ENCODE data around the gene SKA2. TPM values are rescaled to one million over a fixed set of nuclear protein-coding genes. Genes with fewer than 3 reads are reported as not detected.

SKA2 gene
- total RNA-seq, 2 donors from 2014 or later = 62.7 to 71.8 TPM

DNA sequence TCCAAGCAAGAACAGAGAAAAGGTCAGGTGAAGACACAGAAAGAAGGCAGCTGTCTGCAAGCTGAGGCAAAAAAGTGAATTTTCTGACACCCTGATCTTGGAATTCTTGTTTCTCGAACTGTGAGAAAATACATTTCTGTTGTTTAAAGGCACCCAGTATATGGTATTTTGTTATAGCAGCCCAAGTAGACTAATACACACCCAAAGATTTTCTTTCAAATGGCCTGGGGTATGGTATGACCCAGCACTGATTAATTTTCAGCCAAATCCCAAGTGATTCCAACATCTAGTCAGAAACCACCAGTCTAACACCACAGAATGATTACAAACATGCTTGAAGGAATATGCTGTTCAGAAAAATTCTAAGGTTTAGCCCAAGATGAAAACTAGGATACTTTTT is 85.1 kb downstream of the SKA2 start:
- peaks cover 0 to 9% of the 10 kb centered on the region in 2 donors for H3K36me3 Mint-ChIP-seq (ENCODE audit: insufficient read depth in 2 of 2)
- H3K4me1 Mint-ChIP-seq (ENCODE audit: low read depth) = no peaks in the 10 kb centered on the region
- no peaks in the 10 kb centered on the region for H3K9me3 Mint-ChIP-seq
- H3K27ac Mint-ChIP-seq = no peak overlapping the region
- H3K27me3 Mint-ChIP-seq (ENCODE audit: low read depth) = no peaks in the 10 kb centered on the region
- no peak for ATAC-seq (replicated peaks in 1 of 2)
- DNase-seq = no peak
- no peak overlapping the region for H3K4me3 Mint-ChIP-seq

DNA sequence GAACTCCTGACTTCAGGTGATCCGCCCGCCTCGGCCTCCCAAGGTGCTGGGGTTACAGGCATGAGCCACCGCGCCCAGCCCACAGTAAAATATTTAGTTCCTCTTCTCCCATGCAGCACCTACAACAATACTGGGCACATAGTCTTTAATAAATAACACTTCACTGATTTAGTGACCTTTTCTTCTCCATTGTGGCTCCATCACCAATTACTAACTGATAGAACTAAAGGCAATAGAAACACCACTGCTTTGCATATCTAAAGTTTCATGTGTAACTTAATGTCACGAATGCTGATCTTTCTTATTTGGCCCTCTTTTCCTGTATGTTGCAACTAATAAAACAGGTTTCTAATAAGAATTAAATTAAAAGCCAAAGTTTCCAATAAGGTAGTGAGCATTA is 87.2 kb downstream of the SKA2 start:
- ATAC-seq (replicated peaks in 1 of 2) (no peak), DNase-seq (no peak)
- H3K9me3 Mint-ChIP-seq = no peaks in the 10 kb centered on the region
- H3K36me3 Mint-ChIP-seq (ENCODE audit: insufficient read depth in 2 of 2) = peaks cover 0 to 9% of the 10 kb centered on the region in 2 donors
- peak overlapping the region; percentile 8 for H3K27ac Mint-ChIP-seq
- H3K27me3 Mint-ChIP-seq (ENCODE audit: low read depth) = no peaks in the 10 kb centered on the region
- no peak overlapping the region for H3K4me3 Mint-ChIP-seq
- peaks cover 2% of the 10 kb centered on the region for H3K4me1 Mint-ChIP-seq (ENCODE audit: low read depth)

DNA sequence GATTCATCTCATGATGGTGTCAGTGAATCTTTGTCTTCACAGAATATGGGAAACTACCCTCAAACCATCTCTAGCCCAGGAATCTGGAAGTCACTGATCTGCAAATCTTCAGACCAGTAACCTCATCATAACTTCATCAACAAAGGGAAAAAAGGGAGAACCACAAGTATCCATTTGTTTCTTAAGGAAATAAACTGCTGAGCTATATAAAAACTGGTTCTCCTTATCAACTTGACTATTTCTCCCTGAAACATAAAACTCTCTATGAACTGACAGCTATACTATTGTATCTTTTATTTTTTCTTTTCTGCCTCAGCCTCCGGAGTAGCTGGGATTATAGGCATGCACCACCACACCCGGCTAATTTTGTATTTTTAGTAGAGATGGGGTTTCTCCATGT is 87.6 kb downstream of the SKA2 start:
- Mint-ChIP-seq H3K4me3 (no peak overlapping the region), H3K9me3 (no peaks in the 10 kb centered on the region), H3K36me3 (ENCODE audit: insufficient read depth in 2 of 2) (peaks cover 0 to 12% of the 10 kb centered on the region in 2 donors), H3K27ac (no peak overlapping the region), H3K27me3 (ENCODE audit: low read depth) (no peaks in the 10 kb centered on the region), H3K4me1 (ENCODE audit: low read depth) (peaks cover 6% of the 10 kb centered on the region)
- ATAC-seq (replicated peaks in 1 of 2) (no peak), DNase-seq (no peak)

DNA sequence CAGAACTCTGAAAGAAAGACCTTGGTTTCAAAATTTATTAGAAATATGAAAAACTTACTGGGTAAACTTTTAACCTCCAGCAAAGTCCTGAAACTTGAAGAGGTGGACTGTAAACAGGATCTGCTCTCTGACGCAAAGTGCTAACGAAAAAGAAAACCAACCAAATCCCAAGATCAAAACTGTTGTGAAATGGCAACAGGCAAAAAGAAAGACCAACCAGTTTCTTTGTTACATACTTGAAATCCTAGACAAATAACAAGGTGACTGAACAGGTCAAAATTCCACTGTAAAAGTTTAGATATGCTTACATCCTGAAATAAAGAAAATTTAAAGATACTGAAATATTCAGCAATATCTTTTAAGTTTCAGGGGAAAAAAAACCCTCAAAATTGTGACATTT is 92.5 kb downstream of the SKA2 start:
- peaks cover 0 to 15% of the 10 kb centered on the region in 2 donors for H3K36me3 Mint-ChIP-seq (ENCODE audit: insufficient read depth in 2 of 2)
- ATAC-seq (replicated peaks in 1 of 2) = no peak
- H3K4me3 Mint-ChIP-seq = no peak overlapping the region
- H3K4me1 Mint-ChIP-seq (ENCODE audit: low read depth) = peaks cover 9% of the 10 kb centered on the region
- H3K9me3 Mint-ChIP-seq = no peaks in the 10 kb centered on the region
- no peak overlapping the region for H3K27ac Mint-ChIP-seq
- DNase-seq = no peak
- no peaks in the 10 kb centered on the region for H3K27me3 Mint-ChIP-seq (ENCODE audit: low read depth)

Other genes with a start within 250 kb of the SKA2 start
- 10 to 100 TPM; 26.3 to 31.1 TPM for gene TRIM37, start 48.3 kb downstream of the SKA2 start, total RNA-seq
- 100 to 1,000 TPM in 1 of 2 donors, 10 to 100 TPM in 1; 99.5 to 108 TPM for gene PRR11, start 560 bp upstream of the SKA2 start, total RNA-seq
- gene SMG8, start 54.8 kb upstream of the SKA2 start, total RNA-seq = 10 to 100 TPM; 12.8 to 14.5 TPM
- 1 to 10 TPM; 3.0 to 3.2 TPM for gene GDPD1, start 65.3 kb upstream of the SKA2 start, total RNA-seq
- 10 to 100 TPM; 13.4 to 18.9 TPM for gene YPEL2, start 176.5 kb upstream of the SKA2 start, total RNA-seq

Data from activated T-cell treated with anti-CD3 and anti-CD28 coated beads, Interleukin-2, amount 50 U/mL, for 72 hours (primary cell).